DND-41 (cell line): ENCODE measurements around the gene TPO.

Experiments used
- CTCF ChIP-seq: IDR thresholded peaks from 2 replicates; pipeline ENCODE4 v1.5.1; 2012; ENCODE audit warnings: borderline replicate concordance, low read length, moderate library complexity, mild to moderate bottlenecking; ENCODE audit not compliant: poor library complexity, severe bottlenecking; ENCODE audit errors: extremely low read depth
- EZH2 ChIP-seq: IDR thresholded peaks from 3 replicates; pipeline ENCODE4 v1.6.1; 2012; ENCODE audit warnings: borderline replicate concordance, low read depth, mild to moderate bottlenecking, moderate library complexity, low read length, inconsistent platforms; ENCODE audit not compliant: severe bottlenecking

DNA sequence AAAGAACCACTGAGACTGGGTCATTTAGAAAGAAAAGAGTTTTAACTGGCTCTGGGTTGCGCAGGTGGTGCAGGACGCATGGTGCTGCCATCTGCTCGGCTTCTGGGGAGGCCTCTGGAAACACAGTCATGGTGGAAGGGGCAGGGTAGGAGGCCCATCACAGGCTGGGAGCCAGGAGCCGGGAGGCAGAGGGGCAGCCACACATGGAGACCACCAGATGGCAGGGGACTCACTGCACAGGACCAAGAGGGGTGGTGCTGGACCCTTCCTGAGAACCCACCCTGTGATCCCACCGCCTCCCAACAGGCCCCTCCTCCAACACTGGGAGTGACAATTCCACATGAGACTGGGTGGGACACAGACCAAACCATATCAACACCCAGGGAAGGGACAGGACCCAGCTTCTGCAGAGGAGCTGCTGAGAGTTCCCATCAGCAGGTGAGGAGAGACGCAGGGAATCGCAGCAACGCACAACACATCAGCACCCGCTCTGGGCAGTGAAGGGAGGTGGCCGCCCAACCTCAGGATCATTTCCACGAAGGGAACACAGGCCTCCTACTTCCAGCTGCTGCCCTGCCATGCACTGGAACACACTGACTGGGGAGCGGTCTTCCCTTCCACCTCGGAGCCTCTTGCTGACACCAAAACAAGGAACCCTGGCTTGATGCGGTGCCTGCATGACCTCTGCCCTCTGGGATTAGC, 130.7 kb downstream of the TPO start:
- TF ChIP-seq EZH2 = no peak
- TF ChIP-seq CTCF = no peak
